Fibroblast of lung (primary cell): ENCODE data around the gene KLF4. TPM values are rescaled to one million over a fixed set of nuclear protein-coding genes. Genes with fewer than 3 reads are reported as not detected.

ENCODE experiments used
- DNase-seq, 2 donors: peaks; one replicate each; pipeline versions ENCODE4 v3.0.0 to v3.0.0-alpha.2; 2010; ENCODE audit warnings: low read depth in 2 of 2
- H2AFZ ChIP-seq: 2 replicates; pipeline ENCODE4 v1.5.1; 2012; ENCODE audit warnings: low read length, control low read depth, inconsistent platforms
- H3K27ac ChIP-seq: 2 replicates; pipeline ENCODE4 v1.5.1; 2011; ENCODE audit warnings: low read length, control low read depth; ENCODE audit not compliant: insufficient read depth
- H3K27me3 ChIP-seq: 2 replicates; pipeline ENCODE4 v1.5.1; 2011; ENCODE audit warnings: mild to moderate bottlenecking, low read length; ENCODE audit not compliant: control insufficient read depth, insufficient read depth
- H3K36me3 ChIP-seq: 2 replicates; pipeline ENCODE4 v1.5.1; 2011; ENCODE audit warnings: low read length; ENCODE audit not compliant: control insufficient read depth, insufficient read depth
- H3K4me1 ChIP-seq: 2 replicates; pipeline ENCODE4 v1.5.1; 2011; ENCODE audit warnings: low read length; ENCODE audit not compliant: control insufficient read depth, insufficient read depth; ENCODE audit errors: extremely low read depth
- H3K4me2 ChIP-seq: 2 replicates; pipeline ENCODE4 v1.5.1; 2011; ENCODE audit warnings: low read length, control low read depth; ENCODE audit not compliant: insufficient read depth; ENCODE audit errors: extremely low read depth
- H3K4me3 ChIP-seq, 4 experiments: fragments of 200-600 bp in 1 of 4; sonication (generic) in 1 of 4; replicated peaks in 1 of 4; 2 replicates each; pipeline ENCODE4 v1.5.1; 2011 to 2016; ENCODE audit warnings: low read length in 4 of 4, low read depth in 3 of 4, mild to moderate bottlenecking in 3 of 4, control low read depth in 2 of 4, inconsistent platforms in 1 of 4, mixed read lengths in 1 of 4; ENCODE audit not compliant: insufficient read depth in 1 of 4; ENCODE audit errors: control extremely low read depth in 1 of 4
- H3K79me2 ChIP-seq: 2 replicates; pipeline ENCODE4 v1.5.1; 2012; ENCODE audit warnings: mild to moderate bottlenecking, low read length, inconsistent platforms; ENCODE audit not compliant: control insufficient read depth, insufficient read depth
- H3K9ac ChIP-seq: 2 replicates; pipeline ENCODE4 v1.5.1; 2011; ENCODE audit warnings: mild to moderate bottlenecking, low read length, control low read depth; ENCODE audit not compliant: insufficient read depth
- H3K9me3 ChIP-seq: 2 replicates; pipeline ENCODE4 v1.5.1; 2012; ENCODE audit warnings: low read depth, low read length; ENCODE audit not compliant: control insufficient read depth, insufficient read depth
- H4K20me1 ChIP-seq: 2 replicates; pipeline ENCODE4 v1.5.1; 2011; ENCODE audit warnings: low read length; ENCODE audit not compliant: control insufficient read depth, insufficient read depth; ENCODE audit errors: extremely low read depth
- EZH2 ChIP-seq: IDR thresholded peaks from 2 replicates; pipeline ENCODE4 v1.5.1; 2012; ENCODE audit warnings: low read length, control low read depth, mild to moderate bottlenecking; ENCODE audit errors: missing control alignments
- polyA plus RNA-seq, 2 donors: library from polyadenylated mRNA; depleted of rRNA in 1 of 2; stranded (reverse) in 1 of 2; unstranded in 1 of 2; fragments of >200 nt; gene quantifications; 2 replicates each; pipeline ENCODE4 v1.2.1, GENCODE V29; 2011 to 2012; ENCODE audit warnings: missing spikeins in 1 of 2
- total RNA-seq: library from RNA; depleted of rRNA; stranded (reverse); fragments of >200 nt; gene quantifications from 2 replicates; pipeline ENCODE4 v1.2.1, GENCODE V29; 2014
- TF ChIP-seq, protein P1 (sequence below), 2 donors: IDR thresholded peaks in 1 of 2; conservative IDR thresholded peaks in 1 of 2; 1 replicate in 1 of 2; 2 replicates in 1 of 2; pipeline ENCODE4 v1.5.1; 2011 to 2012; ENCODE audit warnings: low read length in 2 of 2, control low read depth in 1 of 2, inconsistent platforms in 1 of 2, low read depth in 1 of 2, mild to moderate bottlenecking in 1 of 2

KLF4 gene
- total and polyA plus RNA-seq, 2 donors (not counting 1 experiment from before 2014, with no cell fraction given): 10.3 to 32.7 TPM

GRCh38 chr9:107530679-107531078, 41.1 kb upstream of the KLF4 start:
- TF ChIP-seq, protein P1, sequence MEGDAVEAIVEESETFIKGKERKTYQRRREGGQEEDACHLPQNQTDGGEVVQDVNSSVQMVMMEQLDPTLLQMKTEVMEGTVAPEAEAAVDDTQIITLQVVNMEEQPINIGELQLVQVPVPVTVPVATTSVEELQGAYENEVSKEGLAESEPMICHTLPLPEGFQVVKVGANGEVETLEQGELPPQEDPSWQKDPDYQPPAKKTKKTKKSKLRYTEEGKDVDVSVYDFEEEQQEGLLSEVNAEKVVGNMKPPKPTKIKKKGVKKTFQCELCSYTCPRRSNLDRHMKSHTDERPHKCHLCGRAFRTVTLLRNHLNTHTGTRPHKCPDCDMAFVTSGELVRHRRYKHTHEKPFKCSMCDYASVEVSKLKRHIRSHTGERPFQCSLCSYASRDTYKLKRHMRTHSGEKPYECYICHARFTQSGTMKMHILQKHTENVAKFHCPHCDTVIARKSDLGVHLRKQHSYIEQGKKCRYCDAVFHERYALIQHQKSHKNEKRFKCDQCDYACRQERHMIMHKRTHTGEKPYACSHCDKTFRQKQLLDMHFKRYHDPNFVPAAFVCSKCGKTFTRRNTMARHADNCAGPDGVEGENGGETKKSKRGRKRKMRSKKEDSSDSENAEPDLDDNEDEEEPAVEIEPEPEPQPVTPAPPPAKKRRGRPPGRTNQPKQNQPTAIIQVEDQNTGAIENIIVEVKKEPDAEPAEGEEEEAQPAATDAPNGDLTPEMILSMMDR (conservative IDR thresholded peaks at IDR 0.05 in 1 of 2, IDR thresholded peaks at IDR 0.05 in 1 of 2; ENCODE audit: low read depth in 1 of 2, low read length in 2 of 2): no peak
- TF ChIP-seq EZH2: no peak
- Histone ChIP-seq H3K36me3 (no peaks in the 10 kb centered on the region), H2AFZ (no peak overlapping the region), H3K4me3 (no peak overlapping the region), H3K4me1 (no peaks in the 10 kb centered on the region), H3K9me3 (no peaks in the 10 kb centered on the region), H3K4me2 (no peak overlapping the region), H3K9ac (no peak overlapping the region), H3K79me2 (no peaks in the 10 kb centered on the region), H4K20me1 (no peaks in the 10 kb centered on the region), H3K27ac (no peak overlapping the region), H3K27me3 (no peaks in the 10 kb centered on the region)
- DNase-seq: no peak

DNA sequence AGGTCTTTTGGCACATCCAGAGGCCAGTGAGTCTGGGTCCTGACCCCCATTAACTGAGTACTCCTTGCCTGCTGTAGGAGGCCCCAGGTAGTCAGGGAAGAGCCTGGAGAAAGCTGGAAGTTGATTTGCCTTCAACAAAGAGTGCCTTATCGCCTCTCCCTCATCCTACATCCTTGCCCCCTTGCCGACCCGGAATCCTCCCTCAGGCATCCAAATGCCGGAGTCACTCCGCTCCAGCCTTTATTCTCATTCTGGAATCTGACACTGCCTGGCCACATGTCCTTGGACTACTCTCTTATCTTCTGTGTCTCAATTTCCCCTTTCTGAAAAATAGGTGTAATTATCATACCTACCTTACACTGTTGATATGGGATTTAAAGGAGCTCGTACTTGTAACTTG, 39.1 kb upstream of the KLF4 start:
- Histone ChIP-seq H3K36me3 (no peaks in the 10 kb centered on the region), H3K9me3 (no peaks in the 10 kb centered on the region), H3K9ac (no peak overlapping the region), H3K27me3 (no peaks in the 10 kb centered on the region), H4K20me1 (no peaks in the 10 kb centered on the region), H3K4me3 (no peak overlapping the region), H3K4me2 (no peak overlapping the region), H3K4me1 (no peaks in the 10 kb centered on the region), H3K79me2 (no peaks in the 10 kb centered on the region), H2AFZ (no peak overlapping the region), H3K27ac (no peak overlapping the region)
- TF ChIP-seq EZH2: no peak
- TF ChIP-seq, protein P1 (conservative IDR thresholded peaks at IDR 0.05 in 1 of 2, IDR thresholded peaks at IDR 0.05 in 1 of 2; ENCODE audit: low read depth in 1 of 2, low read length in 2 of 2): no peak
- DNase-seq: no peak

- Histone ChIP-seq H3K27me3 (no peaks in the 10 kb centered on the region), H3K27ac (no peak overlapping the region), H3K9me3 (no peaks in the 10 kb centered on the region), H4K20me1 (no peaks in the 10 kb centered on the region), H3K4me3 (no peak overlapping the region), H3K4me2 (no peak overlapping the region), H3K9ac (no peak overlapping the region), H3K4me1 (no peaks in the 10 kb centered on the region), H2AFZ (no peak overlapping the region), H3K79me2 (no peaks in the 10 kb centered on the region), H3K36me3 (no peaks in the 10 kb centered on the region)
- no peak for TF ChIP-seq EZH2
- TF ChIP-seq, protein P1 (conservative IDR thresholded peaks at IDR 0.05 in 1 of 2, IDR thresholded peaks at IDR 0.05 in 1 of 2; ENCODE audit: low read depth in 1 of 2, low read length in 2 of 2): no peak
- no peak for DNase-seq
These were observed 34.0 kb upstream of the KLF4 start for GRCh38 chr9:107523539-107523938.
